Muscle layer of colon (tissue), 2 donors: ENCODE measurements around the gene MEAF6.
"Not testable (repeated sequence)": the region's sequence is repeated elsewhere in the genome, so short reads cannot be mapped to it uniquely, and the experiment has no call there.

Source experiments
- H3K27ac ChIP-seq: one replicate; pipeline ENCODE4 v1.7.0; 2013; ENCODE audit warnings: low read depth, mild to moderate bottlenecking, low read length, moderate library complexity
- H3K27me3 ChIP-seq, 2 donors: one replicate each; pipeline ENCODE4 v1.7.0; 2013; ENCODE audit warnings: low read length in 2 of 2, mild to moderate bottlenecking in 2 of 2; ENCODE audit not compliant: insufficient read depth in 2 of 2, control insufficient read depth in 1 of 2
- H3K36me3 ChIP-seq: one replicate; pipeline ENCODE4 v1.7.0; 2013; ENCODE audit warnings: mild to moderate bottlenecking, low read length; ENCODE audit not compliant: insufficient read depth
- H3K4me1 ChIP-seq: one replicate; pipeline ENCODE4 v1.7.0; 2013; ENCODE audit warnings: mild to moderate bottlenecking, low read length; ENCODE audit not compliant: insufficient read depth
- H3K4me3 ChIP-seq, 2 donors: one replicate each; pipeline ENCODE4 v1.7.0; 2013; ENCODE audit warnings: low read length in 2 of 2, low read depth in 1 of 2, mild to moderate bottlenecking in 1 of 2, moderate library complexity in 1 of 2
- H3K9ac ChIP-seq: one replicate; pipeline ENCODE4 v1.7.0; 2013; ENCODE audit warnings: low read length
- H3K9me3 ChIP-seq: one replicate; pipeline ENCODE4 v1.7.0; 2013; ENCODE audit warnings: mild to moderate bottlenecking, low read length
- donor health status: abdominal sarcoma.
- donor health status: Adenocarcinoma of cecum.

MEAF6 gene

GRCh38 chr1:37553598-37553926 lies 39.0 kb upstream of the MEAF6 start:
- peak overlapping the region; percentile 62 for H3K27ac ChIP-seq
- peak overlapping the region; percentile 82 for H3K9ac ChIP-seq
- no peaks in the 10 kb centered on the region for H3K27me3 ChIP-seq
- H3K36me3 ChIP-seq, result peaks cover 20% of the 10 kb centered on the region
- H3K4me1 ChIP-seq, result peaks cover 35% of the 10 kb centered on the region
- peak overlapping the region; percentile 36 to 96 for H3K4me3 ChIP-seq
- H3K9me3 ChIP-seq, result no peaks in the 10 kb centered on the region

- Histone ChIP-seq H3K4me1 (peaks cover 16% of the 10 kb centered on the region), H3K4me3 (no peak overlapping the region), H3K27ac (no peak overlapping the region), H3K9me3 (no peaks in the 10 kb centered on the region), H3K36me3 (peaks cover 37% of the 10 kb centered on the region), H3K27me3 (no peaks in the 10 kb centered on the region), H3K9ac (no peak overlapping the region)
Measured at GRCh38 chr1:37549341-37549740, 34.8 kb upstream of the MEAF6 start.

GRCh38 chr1:37545019-37545418 lies 30.5 kb upstream of the MEAF6 start:
- H3K9ac ChIP-seq, result no peak overlapping the region
- H3K27me3 ChIP-seq, result no peaks in the 10 kb centered on the region
- no peaks in the 10 kb centered on the region for H3K9me3 ChIP-seq
- no peak overlapping the region for H3K4me3 ChIP-seq
- peaks cover 41% of the 10 kb centered on the region for H3K36me3 ChIP-seq
- H3K4me1 ChIP-seq, result no peaks in the 10 kb centered on the region
- no peak overlapping the region for H3K27ac ChIP-seq

GRCh38 chr1:37544530-37544929 lies 30.0 kb upstream of the MEAF6 start:
- peaks cover 40% of the 10 kb centered on the region for H3K36me3 ChIP-seq
- H3K9ac ChIP-seq, result no peak overlapping the region
- no peak overlapping the region for H3K4me3 ChIP-seq
- no peak overlapping the region for H3K27ac ChIP-seq
- no peaks in the 10 kb centered on the region for H3K9me3 ChIP-seq
- H3K27me3 ChIP-seq, result no peaks in the 10 kb centered on the region
- H3K4me1 ChIP-seq, result no peaks in the 10 kb centered on the region

GRCh38 chr1:37540036-37540785 lies 25.6 kb upstream of the MEAF6 start:
- Histone ChIP-seq H3K9me3 (no peaks in the 10 kb centered on the region), H3K9ac (no peak overlapping the region), H3K27me3 (no peaks in the 10 kb centered on the region), H3K4me3 (no peak overlapping the region), H3K27ac (no peak overlapping the region), H3K4me1 (no peaks in the 10 kb centered on the region), H3K36me3 (peaks cover 63% of the 10 kb centered on the region)

GRCh38 chr1:37539154-37539553 lies 24.6 kb upstream of the MEAF6 start:
- H3K4me1 ChIP-seq, H3K4me3 ChIP-seq, H3K9me3 ChIP-seq, H3K27me3 ChIP-seq, H3K9ac ChIP-seq, H3K27ac ChIP-seq: not testable (repeated sequence)
- H3K36me3 ChIP-seq, result peaks cover 53% of the 10 kb centered on the region

- H3K9ac ChIP-seq, result no peak overlapping the region
- no peak overlapping the region for H3K4me3 ChIP-seq
- no peak overlapping the region for H3K27ac ChIP-seq
- peaks cover 13% of the 10 kb centered on the region for H3K4me1 ChIP-seq
- H3K27me3 ChIP-seq, result no peaks in the 10 kb centered on the region
- H3K9me3 ChIP-seq, result no peaks in the 10 kb centered on the region
- peaks cover 48% of the 10 kb centered on the region for H3K36me3 ChIP-seq
Measured at GRCh38 chr1:37537378-37537777, 22.8 kb upstream of the MEAF6 start.

- Histone ChIP-seq H3K4me1 (peaks cover 13% of the 10 kb centered on the region), H3K36me3 (peaks cover 25% of the 10 kb centered on the region), H3K9ac (no peak overlapping the region), H3K27me3 (no peaks in the 10 kb centered on the region), H3K9me3 (no peaks in the 10 kb centered on the region), H3K27ac (no peak overlapping the region), H3K4me3 (no peak overlapping the region)
Measured at GRCh38 chr1:37533317-37534093, 18.9 kb upstream of the MEAF6 start.

GRCh38 chr1:37532418-37533156 lies 18.0 kb upstream of the MEAF6 start:
- Histone ChIP-seq H3K36me3 (peaks cover 17% of the 10 kb centered on the region), H3K4me1 (peaks cover 13% of the 10 kb centered on the region)
- not testable (repeated sequence) for H3K27ac ChIP-seq, H3K27me3 ChIP-seq, H3K9me3 ChIP-seq, H3K9ac ChIP-seq, H3K4me3 ChIP-seq

GRCh38 chr1:37529888-37530287 lies 15.3 kb upstream of the MEAF6 start:
- not testable (repeated sequence) for H3K27me3 ChIP-seq, H3K4me3 ChIP-seq, H3K27ac ChIP-seq, H3K36me3 ChIP-seq, H3K9ac ChIP-seq, H3K9me3 ChIP-seq
- H3K4me1 ChIP-seq, result peaks cover 13% of the 10 kb centered on the region

- Histone ChIP-seq H3K9me3 (no peaks in the 10 kb centered on the region), H3K36me3 (no peaks in the 10 kb centered on the region), H3K27me3 (no peaks in the 10 kb centered on the region), H3K4me1 (peaks cover 3% of the 10 kb centered on the region), H3K27ac (no peak overlapping the region), H3K9ac (no peak overlapping the region), H3K4me3 (no peak overlapping the region)
Measured at GRCh38 chr1:37519613-37520012, 5.0 kb upstream of the MEAF6 start.
